Brain pericyte (primary cell): Measurements from ENCODE around the gene FAM221B.

Experiments
- DNase-seq: peaks from one replicate; pipeline ENCODE4 v3.0.0-alpha.2; 2012; ENCODE audit warnings: low read depth, low spot score

FAM221B gene

DNA sequence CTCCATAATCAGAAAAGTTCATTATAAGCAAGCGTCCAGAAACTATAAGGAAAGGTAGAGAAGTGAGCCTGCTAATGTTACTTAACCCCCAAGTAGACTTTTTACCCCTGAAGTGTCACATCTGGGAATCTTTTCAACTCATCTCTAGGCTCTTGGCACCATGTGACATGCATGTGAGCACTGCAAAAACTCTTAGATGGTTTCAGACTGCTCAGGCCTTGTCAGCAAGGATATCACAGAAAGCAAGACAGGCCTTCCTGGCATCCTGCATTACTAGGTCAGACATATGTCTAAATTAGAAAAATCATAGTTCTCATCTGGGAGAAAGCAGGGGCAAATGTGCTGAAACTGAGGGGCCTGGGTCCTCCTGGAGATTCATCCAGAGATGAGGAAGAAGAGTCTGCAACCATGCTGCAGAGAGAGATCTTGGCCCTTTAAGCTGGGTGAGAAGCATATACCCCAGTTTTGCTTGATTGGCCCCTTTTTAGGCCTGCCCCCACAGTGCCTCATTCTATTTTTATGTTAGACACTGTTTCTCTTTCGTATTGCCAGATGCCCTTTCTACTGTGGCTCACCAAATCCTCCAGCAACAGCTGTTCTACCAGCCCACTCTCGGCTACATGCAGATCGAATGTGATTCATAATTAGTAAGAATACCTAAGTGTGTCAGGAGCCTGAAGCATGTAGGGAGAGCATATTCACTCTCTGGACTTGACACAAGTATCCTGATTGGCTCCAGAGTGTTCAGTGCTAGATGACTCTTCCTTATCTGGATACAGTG lies 19.4 kb upstream of the FAM221B start:
- no peak for DNase-seq

GRCh38 chr9:35845824-35846771 lies 17.6 kb upstream of the FAM221B start:
- DNase-seq: no peak

- no peak for DNase-seq
These were observed 16.2 kb upstream of the FAM221B start for GRCh38 chr9:35844628-35845270.

GRCh38 chr9:35842795-35843194 lies 14.3 kb upstream of the FAM221B start:
- DNase-seq: no peak

- DNase-seq: no peak
These were observed 13.7 kb upstream of the FAM221B start for GRCh38 chr9:35842020-35842745.

DNA sequence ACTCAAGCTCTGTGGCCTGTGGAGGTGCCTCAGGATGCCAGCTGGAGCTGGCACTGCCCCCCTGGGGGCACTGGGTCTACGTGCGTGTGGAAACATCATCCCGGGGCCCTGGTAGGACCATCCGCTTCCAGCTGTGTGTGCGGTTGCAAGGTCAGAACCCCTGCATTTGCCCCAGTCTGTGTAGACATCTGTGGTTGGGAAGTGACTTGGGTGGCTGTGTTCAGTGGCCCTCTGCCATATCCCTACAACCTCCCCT lies 13.0 kb upstream of the FAM221B start:
- no peak for DNase-seq

GRCh38 chr9:35840881-35841644 lies 12.5 kb upstream of the FAM221B start:
- DNase-seq: no peak

DNA sequence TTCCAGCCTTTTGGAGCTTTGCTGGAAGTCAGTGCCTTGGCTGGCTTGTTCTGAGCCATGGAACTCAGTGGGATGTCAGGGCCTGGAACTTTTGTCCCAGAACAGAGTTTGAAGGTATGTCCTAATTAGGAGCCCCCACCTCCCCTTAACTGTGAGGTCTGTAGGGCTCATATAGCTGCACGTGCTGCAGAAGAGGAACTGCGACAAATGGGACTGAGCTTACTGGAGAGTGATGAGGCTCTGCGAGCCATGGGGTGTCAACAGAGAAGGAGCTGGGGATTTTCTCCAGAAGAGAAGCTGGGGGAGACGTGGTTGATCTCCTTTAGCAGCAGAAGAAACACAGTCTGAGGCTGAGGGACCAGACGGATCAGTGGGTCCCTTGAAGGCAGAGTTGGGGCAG lies 11.4 kb upstream of the FAM221B start:
- DNase-seq: no peak

DNA sequence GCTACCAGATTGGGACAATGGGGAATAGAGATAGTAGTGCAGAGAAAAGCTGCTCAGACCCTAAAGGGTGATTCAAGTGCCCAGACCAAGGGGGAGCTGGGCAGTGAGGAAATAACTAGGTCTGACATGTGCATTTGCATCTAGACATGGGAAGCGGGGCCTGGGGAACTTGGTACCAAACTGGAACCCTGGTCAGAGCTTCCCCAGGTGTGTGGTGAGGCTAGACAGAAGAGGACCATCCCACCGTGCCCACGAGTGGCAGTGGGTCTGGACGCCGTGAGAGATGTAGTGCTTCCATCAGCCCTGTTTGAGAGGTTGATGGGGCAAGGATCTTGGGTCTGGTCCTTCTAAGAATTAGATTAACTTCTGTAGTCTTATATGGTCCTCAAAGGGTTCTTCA lies 8.1 kb upstream of the FAM221B start:
- no peak for DNase-seq

DNA sequence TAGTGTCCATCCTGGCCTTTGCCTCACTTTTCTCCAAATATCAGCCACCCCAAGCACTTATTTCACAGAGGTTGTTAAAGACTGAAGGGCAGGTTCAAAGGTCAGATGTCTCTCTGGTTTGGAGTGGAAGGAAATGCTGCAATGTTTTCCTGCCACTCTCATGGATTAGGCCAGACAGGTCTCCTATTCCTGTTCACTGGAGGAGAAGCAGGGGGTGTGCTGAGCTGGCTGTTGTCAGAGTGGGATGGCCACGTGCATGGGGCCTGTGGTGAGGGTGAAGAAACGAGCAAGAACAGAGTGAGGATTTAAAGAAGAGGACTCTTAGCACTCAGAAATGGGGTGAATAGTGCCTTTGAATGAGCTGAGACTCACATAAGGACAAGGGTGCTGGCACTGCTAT lies 7.2 kb upstream of the FAM221B start:
- no peak for DNase-seq

- no peak for DNase-seq
These were observed 6.7 kb upstream of the FAM221B start for GRCh38 chr9:35835216-35835632.

- no peak for DNase-seq
These were observed 6.0 kb upstream of the FAM221B start for GRCh38 chr9:35834260-35835215.

- no peak for DNase-seq
These were observed 4.3 kb upstream of the FAM221B start for GRCh38 chr9:35832814-35833213.

GRCh38 chr9:35831040-35831439 lies 2.5 kb upstream of the FAM221B start:
- DNase-seq: no peak

GRCh38 chr9:35829764-35830096 lies 1.2 kb upstream of the FAM221B start:
- no peak for DNase-seq

DNA sequence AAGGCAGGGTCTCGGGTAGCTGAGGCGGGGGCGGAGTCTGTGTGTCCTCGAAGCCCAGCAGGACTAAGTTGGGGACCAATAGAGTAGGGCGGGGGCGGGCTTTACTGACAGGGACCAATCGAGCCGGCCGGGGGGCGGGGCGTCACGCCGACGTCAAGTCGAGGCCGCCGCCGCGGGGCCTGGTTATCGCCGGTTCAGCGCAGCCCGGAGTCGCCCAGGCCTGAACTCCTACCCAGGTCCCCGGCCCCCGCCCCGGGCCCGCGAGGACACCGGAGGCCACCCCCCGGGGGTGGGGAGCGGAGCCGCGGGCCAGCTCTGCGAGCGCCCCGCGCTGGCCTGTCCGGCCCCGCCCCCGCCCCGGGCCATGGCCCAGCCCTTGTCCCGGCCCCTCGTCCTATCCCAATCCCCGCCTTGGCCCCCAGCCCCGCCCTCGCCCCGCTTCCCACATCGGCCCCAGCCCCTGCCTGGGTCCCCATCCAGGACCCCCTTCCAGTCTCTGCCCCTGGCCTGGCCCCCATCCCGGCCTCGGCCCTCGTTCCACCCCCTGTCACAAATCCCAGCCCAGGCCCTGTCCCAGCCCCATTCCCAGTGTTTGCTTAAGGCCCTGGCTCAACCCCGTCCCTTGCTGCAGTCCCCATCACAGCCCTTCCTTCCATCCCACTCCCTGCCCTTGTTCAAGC lies 692 bp upstream of the FAM221B start, which contains the start of gene TMEM8B:
Gene TMEM8B (plus strand): TSS at position 145 of the 680 bp plus-strand sequence. CDS start 220 bp downstream, at position 365.
- DNase-seq: peak; percentile 64

- DNase-seq: no peak
These were observed 1.0 kb downstream of the FAM221B start for GRCh38 chr9:35827486-35827885.

- no peak for DNase-seq
These were observed 2.3 kb downstream of the FAM221B start for GRCh38 chr9:35826071-35826701.

DNA sequence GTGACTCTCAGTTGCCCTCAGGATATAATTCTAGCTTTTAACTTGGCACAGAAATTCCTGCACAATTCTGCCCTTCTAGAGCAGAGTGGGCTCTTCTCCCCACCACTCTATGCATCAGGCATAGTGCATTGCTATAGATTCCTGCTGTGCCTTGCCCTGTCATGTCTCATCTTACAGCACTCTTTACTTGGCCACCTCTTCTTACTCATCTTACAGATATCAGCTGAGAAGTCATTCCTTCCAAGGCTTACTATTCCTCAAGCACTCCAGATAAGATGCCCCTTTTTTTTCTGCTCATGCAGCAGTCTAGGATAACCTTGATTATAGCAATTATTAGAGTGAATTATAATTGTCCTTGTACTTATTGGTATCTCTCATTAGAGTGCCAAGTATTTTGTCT lies 5.6 kb downstream of the FAM221B start:
- no peak for DNase-seq
